HG03175 (cell line): ENCODE results near the gene DCXR.
A peak's percentile ranks its signal among the peaks of the same experiment; 100 is the strongest.

ENCODE experiments used
- ATAC-seq: cut with Tn5 transposase; IDR thresholded peaks from one replicate; pipeline ENCODE4 v1.9.1; 2021; ENCODE audit warnings: mild to moderate bottlenecking, moderate library complexity; ENCODE audit not compliant: unreplicated experiment

Gene DCXR

GRCh38 chr17:82073446-82073845, 35.9 kb upstream of the DCXR start:
- no peak for ATAC-seq

- ATAC-seq = no peak
Observed at GRCh38 chr17:82072827-82073226, 35.3 kb upstream of the DCXR start.

- ATAC-seq = no peak
Observed at GRCh38 chr17:82070611-82071010, 33.1 kb upstream of the DCXR start.

- peak; percentile 67 for ATAC-seq
Observed at GRCh38 chr17:82065638-82066303, 28.3 kb upstream of the DCXR start, which contains the start of gene DUS1L. DUS1L (minus strand) TSS chr17:82065804; CDS start chr17:82065059, 745 bp downstream.

GRCh38 chr17:82065193-82065637, 27.7 kb upstream of the DCXR start:
- peak; percentile 24 for ATAC-seq

GRCh38 chr17:82064433-82065192, 27.1 kb upstream of the DCXR start:
- ATAC-seq = no peak

- no peak for ATAC-seq
Observed at GRCh38 chr17:82063424-82064415, 26.2 kb upstream of the DCXR start.

GRCh38 chr17:82062984-82063368, 25.5 kb upstream of the DCXR start:
- no peak for ATAC-seq

GRCh38 chr17:82062076-82062983, 24.8 kb upstream of the DCXR start:
- no peak for ATAC-seq

GRCh38 chr17:82061047-82061925, 23.8 kb upstream of the DCXR start:
- ATAC-seq = no peak

- ATAC-seq = no peak
Observed at GRCh38 chr17:82060614-82061013, 23.1 kb upstream of the DCXR start.

GRCh38 chr17:82060001-82060380, 22.5 kb upstream of the DCXR start:
- no peak for ATAC-seq

- ATAC-seq = no peak
Observed at GRCh38 chr17:82059272-82060000, 21.9 kb upstream of the DCXR start.

GRCh38 chr17:82058855-82059249, 21.4 kb upstream of the DCXR start:
- no peak for ATAC-seq

- no peak for ATAC-seq
Observed at GRCh38 chr17:82058230-82058854, 20.8 kb upstream of the DCXR start.

GRCh38 chr17:82056729-82057621, 19.5 kb upstream of the DCXR start:
- ATAC-seq = no peak
